AML-193 (cell line): ENCODE results near the gene PARP8.
"Not testable (repeated sequence)": the region's sequence is repeated elsewhere in the genome, so short reads cannot be mapped to it uniquely, and the experiment has no call there.

Source experiments
- DNase-seq, 2 experiments: peaks; one replicate each; lab custom pipeline; 2025; lab: John Stamatoyannopoulos, UW

Gene PARP8

GRCh38 chr5:50774446-50775175 lies 108.2 kb downstream of the PARP8 start:
- not testable (repeated sequence) for DNase-seq

GRCh38 chr5:50786073-50786472 lies 119.6 kb downstream of the PARP8 start:
- no peak for DNase-seq

- no peak for DNase-seq
These were observed 125.4 kb downstream of the PARP8 start for GRCh38 chr5:50791813-50792212.

- no peak for DNase-seq
These were observed 126.4 kb downstream of the PARP8 start for GRCh38 chr5:50792843-50793242.

- DNase-seq: no peak
These were observed 128.4 kb downstream of the PARP8 start for GRCh38 chr5:50794812-50795211.

DNA sequence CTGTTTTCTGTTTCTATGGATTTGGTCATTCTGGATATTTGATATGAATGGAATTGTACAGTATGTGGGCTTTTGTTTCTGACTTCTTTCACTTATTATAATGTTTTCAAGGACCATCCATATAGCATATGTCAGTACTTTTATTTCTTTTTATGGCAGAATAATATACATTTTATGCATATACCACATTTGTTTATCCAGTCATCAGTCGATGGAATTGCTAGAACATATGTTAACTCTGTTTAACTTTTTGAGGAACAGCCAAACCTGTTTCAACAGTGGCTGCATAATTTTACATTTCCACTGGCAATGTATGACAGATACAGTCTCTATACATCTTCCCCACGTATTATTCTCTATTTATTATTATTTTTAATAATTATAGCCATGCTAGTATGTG lies 131.6 kb downstream of the PARP8 start:
- no peak for DNase-seq

- no peak for DNase-seq
These were observed 133.2 kb downstream of the PARP8 start for GRCh38 chr5:50799596-50799995.

DNA sequence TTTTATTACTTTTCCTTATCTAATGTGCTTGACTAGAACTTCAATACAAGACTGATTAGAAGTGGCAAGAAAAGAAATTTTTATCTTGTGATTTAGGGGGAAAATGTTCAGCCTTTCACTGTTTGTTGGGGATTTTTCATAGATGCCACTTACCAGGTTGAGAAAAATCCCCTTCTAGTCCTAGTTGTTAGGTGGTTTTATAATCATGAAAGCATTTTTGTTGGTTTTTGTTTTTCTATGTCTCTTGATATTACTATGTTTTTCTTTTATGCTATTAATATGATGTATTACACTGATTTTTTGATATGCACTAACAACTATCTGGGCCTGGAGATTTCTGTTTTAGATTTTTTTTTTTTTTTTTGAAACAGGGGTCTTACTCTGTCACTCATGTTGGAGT lies 134.0 kb downstream of the PARP8 start:
- no peak for DNase-seq

- no peak for DNase-seq
These were observed 141.2 kb downstream of the PARP8 start for GRCh38 chr5:50807661-50808060.

GRCh38 chr5:50808406-50808805 lies 142.0 kb downstream of the PARP8 start:
- no peak for DNase-seq

DNA sequence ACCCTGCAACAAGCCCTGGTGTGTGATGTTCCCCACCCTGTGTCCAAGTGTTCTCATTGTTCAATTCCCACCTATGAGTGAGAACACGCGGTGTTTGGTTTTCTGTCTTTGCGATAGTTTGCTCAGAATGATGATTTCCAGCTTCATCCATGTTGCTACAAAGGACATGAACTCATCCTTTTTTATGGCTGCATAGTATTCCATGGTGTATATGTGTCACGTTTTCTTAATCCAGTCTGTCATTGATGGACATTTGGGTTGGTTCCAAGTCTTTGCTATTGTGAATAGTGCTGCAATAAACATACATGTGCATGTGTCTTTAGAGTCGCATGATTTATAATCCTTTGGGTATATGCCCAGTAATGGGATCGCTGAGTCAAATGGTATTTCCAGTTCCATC lies 145.3 kb downstream of the PARP8 start:
- not testable (repeated sequence) for DNase-seq

DNA sequence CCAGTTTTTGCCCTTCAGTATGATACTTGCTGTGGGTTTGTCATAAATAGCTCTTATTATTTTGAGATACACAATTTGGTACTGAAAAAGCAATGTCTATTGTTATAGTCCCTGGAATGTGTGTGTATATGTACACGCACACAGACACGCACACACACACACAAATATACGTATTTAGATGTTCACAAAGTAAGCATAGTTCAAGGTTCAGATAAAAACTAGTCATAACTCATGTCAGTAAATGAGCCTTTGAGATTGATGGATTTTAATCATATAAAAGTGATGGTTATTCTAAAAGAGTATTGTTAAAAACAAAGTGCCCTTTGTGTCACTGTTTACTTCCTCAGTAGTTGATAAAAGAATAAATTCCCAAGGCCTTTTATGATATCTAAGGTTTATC lies 147.3 kb downstream of the PARP8 start:
- no peak for DNase-seq

GRCh38 chr5:50814556-50814955 lies 148.1 kb downstream of the PARP8 start:
- no peak for DNase-seq

- no peak for DNase-seq
These were observed 155.6 kb downstream of the PARP8 start for GRCh38 chr5:50822046-50822445.

DNA sequence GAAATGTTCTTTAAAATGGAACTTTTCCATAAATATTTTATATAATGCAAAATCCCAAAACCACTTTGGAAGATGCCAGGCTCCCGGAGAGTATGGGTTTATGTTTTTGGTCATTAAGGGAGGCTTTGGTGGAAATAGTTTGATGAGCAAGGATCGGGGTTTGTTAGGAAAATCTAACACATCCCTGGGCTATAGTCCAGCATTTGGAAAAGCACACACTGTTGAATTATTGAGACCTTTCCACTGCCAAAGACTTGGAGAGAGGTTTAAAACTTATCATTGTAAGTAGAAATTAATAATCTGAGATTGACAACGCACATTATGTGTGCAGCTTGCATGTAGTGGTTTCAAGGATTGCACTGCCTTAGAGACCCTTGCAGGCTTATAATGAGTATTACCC lies 156.3 kb downstream of the PARP8 start:
- DNase-seq: no peak

DNA sequence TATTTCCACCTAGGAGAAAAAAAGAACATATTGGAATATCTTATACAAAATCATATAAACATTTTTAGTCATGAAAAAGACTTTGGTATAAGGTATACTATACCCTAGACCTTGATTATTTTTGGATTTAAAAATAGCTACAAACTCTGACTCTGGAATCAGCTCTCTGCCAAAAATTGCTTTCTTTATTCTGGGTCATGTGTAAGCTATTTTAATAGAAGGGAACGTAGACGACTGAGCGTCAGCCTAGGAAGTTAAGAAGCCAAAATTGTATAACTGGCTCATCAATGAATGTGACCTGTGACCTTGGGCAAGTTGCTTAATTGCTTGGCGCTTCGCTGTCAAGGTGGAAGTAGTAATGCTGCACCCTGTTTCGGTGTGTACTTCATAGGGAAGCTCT lies 157.1 kb downstream of the PARP8 start:
- DNase-seq: no peak

DNA sequence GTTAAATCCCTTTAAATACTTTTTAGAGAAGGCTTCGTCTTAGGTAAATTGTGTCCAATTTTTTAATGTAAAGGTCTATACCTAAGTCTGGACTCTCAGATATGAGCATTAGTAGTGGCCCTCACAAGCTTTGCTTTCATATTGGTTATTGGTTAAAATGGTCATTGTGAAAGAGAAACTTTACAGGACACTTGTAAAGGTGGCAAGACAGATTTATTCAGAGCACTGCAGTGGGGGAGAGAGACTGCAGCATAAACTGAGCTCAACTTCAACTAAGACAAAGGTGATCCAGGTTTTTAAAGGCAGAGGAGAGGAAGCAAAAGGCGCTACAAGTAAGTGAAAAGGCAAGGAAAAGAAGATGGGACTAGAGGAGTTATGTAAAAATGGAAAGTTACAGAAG lies 157.7 kb downstream of the PARP8 start:
- no peak for DNase-seq

GRCh38 chr5:50827516-50828247 lies 161.2 kb downstream of the PARP8 start:
- no peak for DNase-seq

DNA sequence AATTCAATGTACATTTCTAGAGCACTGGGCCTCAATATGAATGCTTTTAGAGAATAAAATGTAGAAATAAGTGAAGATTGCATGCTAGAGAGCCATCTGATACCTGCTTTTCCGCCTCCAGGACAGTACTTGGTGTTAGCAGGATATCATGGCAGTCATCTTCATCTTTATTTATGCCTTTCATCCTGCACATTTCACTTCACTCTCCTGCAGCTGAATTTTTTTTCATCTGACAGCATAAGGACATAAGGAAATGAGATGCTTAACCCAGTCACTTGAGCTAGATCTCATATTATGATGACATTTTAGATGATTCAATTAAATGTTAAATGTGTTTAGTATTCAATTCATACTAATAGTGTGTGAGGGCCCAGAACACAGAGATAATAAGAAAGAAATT lies 162.6 kb downstream of the PARP8 start:
- DNase-seq: no peak

DNA sequence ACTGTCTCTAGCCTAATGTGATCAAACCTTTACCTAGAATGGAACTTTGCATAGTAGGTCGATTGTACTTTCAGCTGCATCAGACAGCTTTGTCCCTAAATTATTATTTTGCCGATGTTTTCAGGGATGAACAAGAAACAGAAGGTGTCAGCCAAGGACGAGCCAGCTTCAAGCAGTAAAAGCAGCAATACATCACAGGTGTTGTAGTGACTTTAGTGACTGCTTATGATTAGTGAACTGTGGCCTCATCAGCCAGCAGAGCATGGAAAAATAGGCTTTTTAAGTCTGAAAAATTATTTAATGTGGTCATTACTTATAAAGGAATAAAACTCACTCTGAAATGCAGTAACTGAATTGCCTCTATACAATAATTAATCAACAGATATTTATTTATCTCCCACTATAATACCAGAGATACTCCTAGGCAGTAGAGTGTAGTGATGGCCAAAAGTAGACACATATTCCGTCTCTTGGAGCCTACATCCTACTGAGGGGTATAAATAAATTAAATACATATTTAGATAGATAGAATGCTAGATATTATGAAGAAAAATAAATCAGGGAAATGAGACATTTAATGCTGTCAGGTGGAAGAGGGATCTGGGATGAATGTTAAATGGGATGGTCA lies 166.3 kb downstream of the PARP8 start:
- no peak for DNase-seq

GRCh38 chr5:50836356-50836755 lies 169.9 kb downstream of the PARP8 start:
- DNase-seq: no peak

DNA sequence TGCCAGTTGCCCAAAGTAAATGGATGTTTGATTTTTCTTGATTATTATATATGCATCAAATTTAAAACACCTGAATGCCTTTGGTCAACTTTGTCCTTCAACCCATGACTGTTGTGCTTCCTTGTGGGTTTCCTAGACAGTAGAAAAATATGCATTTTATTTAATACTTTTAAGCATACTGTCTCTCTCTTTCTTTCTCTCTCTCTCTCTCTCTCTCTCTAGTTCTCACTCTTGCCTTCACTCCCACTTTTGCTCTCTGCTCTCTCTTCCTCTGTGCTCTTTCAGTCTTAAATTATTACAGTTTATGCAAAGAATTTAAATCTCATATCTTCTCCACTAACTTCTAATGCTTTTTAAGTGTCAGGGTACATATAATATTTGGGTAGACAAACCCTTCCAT lies 173.0 kb downstream of the PARP8 start:
- DNase-seq: no peak

- DNase-seq: no peak
These were observed 176.7 kb downstream of the PARP8 start for GRCh38 chr5:50843091-50843490.
